ENCODE results near the gene PAQR4. TPM values are rescaled to one million over a fixed set of nuclear protein-coding genes. Genes with fewer than 3 reads are reported as not detected.
A peak's percentile ranks its signal among the peaks of the same experiment; 100 is the strongest.

Gene PAQR4
- total RNA-seq, 1 experiment from 2014 or later = 34.1 TPM

GRCh38 chr16:2966043-2966807, 2.9 kb upstream of the PAQR4 start:
- peak in 1 of 2 experiments; percentile 8 for DNase-seq
- peaks cover 18% of the 10 kb centered on the region for H3K4me1 ChIP-seq
- H3K27ac ChIP-seq = no peak overlapping the region
- H3K27me3 ChIP-seq = no peaks in the 10 kb centered on the region
- H3K36me3 ChIP-seq = peaks cover 6% of the 10 kb centered on the region; the same call in 1 of the 2 replicates
- H3K4me3 ChIP-seq = no peak overlapping the region
- H3K9me3 ChIP-seq (replicated peaks) = no peaks in the 10 kb centered on the region

GRCh38 chr16:2966808-2967191, 2.3 kb upstream of the PAQR4 start:
- no peaks in the 10 kb centered on the region for H3K27me3 ChIP-seq
- peaks cover 18% of the 10 kb centered on the region for H3K4me1 ChIP-seq
- H3K27ac ChIP-seq = no peak overlapping the region

GRCh38 chr16:2967211-2967631, 1.9 kb upstream of the PAQR4 start:
- DNase-seq = no peak
- Histone ChIP-seq H3K27me3 (no peaks in the 10 kb centered on the region), H3K4me1 (peaks cover 16% of the 10 kb centered on the region), H3K4me3 (no peak overlapping the region), H3K9me3 (replicated peaks) (no peaks in the 10 kb centered on the region), H3K27ac (no peak overlapping the region), H3K36me3 (peaks cover 6% of the 10 kb centered on the region)

More at GRCh38 chr16:2966808-2967191, 2.3 kb upstream of the PAQR4 start:
- no peak for DNase-seq
- H3K36me3 ChIP-seq = peaks cover 6% of the 10 kb centered on the region
- no peaks in the 10 kb centered on the region for H3K9me3 ChIP-seq (replicated peaks)
- H3K4me3 ChIP-seq = no peak overlapping the region

- Histone ChIP-seq H3K27ac (no peak overlapping the region), H3K4me1 (peaks cover 11% of the 10 kb centered on the region; the same call in 1 of the 2 replicates), H3K9me3 (replicated peaks) (no peaks in the 10 kb centered on the region), H3K4me3 (no peak overlapping the region), H3K27me3 (no peaks in the 10 kb centered on the region), H3K36me3 (peaks cover 9% of the 10 kb centered on the region)
- DNase-seq = no peak
These were observed 1.4 kb upstream of the PAQR4 start for GRCh38 chr16:2967721-2968161.

GRCh38 chr16:2968368-2968737, 795 bp upstream of the PAQR4 start:
- H3K27me3 ChIP-seq = no peaks in the 10 kb centered on the region
- no peak overlapping the region for H3K27ac ChIP-seq
- H3K9me3 ChIP-seq (replicated peaks) = no peaks in the 10 kb centered on the region
- peaks cover 12% of the 10 kb centered on the region for H3K36me3 ChIP-seq
- DNase-seq = no peak
- H3K4me3 ChIP-seq = no peak overlapping the region; the same call in 1 of the 2 replicates
- peaks cover 9% of the 10 kb centered on the region; the same call in 1 of the 2 replicates for H3K4me1 ChIP-seq

- DNase-seq = peak; percentile 82 to 84
- Histone ChIP-seq H3K27ac (peak overlapping the region; percentile 66), H3K4me1 (peaks cover 9% of the 10 kb centered on the region; the same call in 1 of the 2 replicates), H3K27me3 (no peaks in the 10 kb centered on the region), H3K4me3 (peak overlapping the region; percentile 71), H3K36me3 (peaks cover 16% of the 10 kb centered on the region), H3K9me3 (replicated peaks) (no peaks in the 10 kb centered on the region)
These were observed 685 bp downstream of the PAQR4 start for GRCh38 chr16:2969545-2970521.

- H3K36me3 ChIP-seq = peaks cover 22% of the 10 kb centered on the region
- H3K4me3 ChIP-seq = peak overlapping the region; percentile 71
- H3K9me3 ChIP-seq (replicated peaks) = no peaks in the 10 kb centered on the region
- DNase-seq = no peak
- peak overlapping the region; percentile 66 for H3K27ac ChIP-seq
- H3K4me1 ChIP-seq = peaks cover 6% of the 10 kb centered on the region; the same call in 1 of the 2 replicates
- no peaks in the 10 kb centered on the region for H3K27me3 ChIP-seq
These were observed 1.4 kb downstream of the PAQR4 start for GRCh38 chr16:2970563-2970962.

GRCh38 chr16:2971134-2971984, 2.2 kb downstream of the PAQR4 start:
- no peaks in the 10 kb centered on the region for H3K27me3 ChIP-seq
- peaks cover 26% of the 10 kb centered on the region for H3K36me3 ChIP-seq
- DNase-seq = no peak
- no peak overlapping the region; the same call in 1 of the 2 replicates for H3K4me3 ChIP-seq
- no peak overlapping the region for H3K27ac ChIP-seq
- H3K4me1 ChIP-seq = peaks cover 6% of the 10 kb centered on the region; the same call in 1 of the 2 replicates
- H3K9me3 ChIP-seq (replicated peaks) = no peaks in the 10 kb centered on the region

GRCh38 chr16:2971985-2972784, 3.0 kb downstream of the PAQR4 start:
- no peak for DNase-seq
- peaks cover 6% of the 10 kb centered on the region; the same call in 1 of the 2 replicates for H3K4me1 ChIP-seq
- no peaks in the 10 kb centered on the region for H3K9me3 ChIP-seq (replicated peaks)
- H3K36me3 ChIP-seq = peaks cover 32% of the 10 kb centered on the region
- no peaks in the 10 kb centered on the region for H3K27me3 ChIP-seq
- H3K27ac ChIP-seq = no peak overlapping the region
- no peak overlapping the region for H3K4me3 ChIP-seq

- no peaks in the 10 kb centered on the region for H3K27me3 ChIP-seq
- H3K36me3 ChIP-seq = peaks cover 28% of the 10 kb centered on the region
- no peak for DNase-seq
- no peak overlapping the region for H3K4me3 ChIP-seq
- no peaks in the 10 kb centered on the region for H3K9me3 ChIP-seq (replicated peaks)
- H3K27ac ChIP-seq = no peak overlapping the region
- peaks cover 6% of the 10 kb centered on the region; the same call in 1 of the 2 replicates for H3K4me1 ChIP-seq
These were observed 3.9 kb downstream of the PAQR4 start for GRCh38 chr16:2973093-2973492.

GRCh38 chr16:2973605-2974318, 4.6 kb downstream of the PAQR4 start:
- H3K9me3 ChIP-seq (replicated peaks) = no peaks in the 10 kb centered on the region
- H3K4me1 ChIP-seq = peaks cover 6% of the 10 kb centered on the region; the same call in 1 of the 2 replicates
- H3K27me3 ChIP-seq = no peaks in the 10 kb centered on the region
- peaks cover 30% of the 10 kb centered on the region for H3K36me3 ChIP-seq
- no peak overlapping the region for H3K27ac ChIP-seq
- no peak overlapping the region for H3K4me3 ChIP-seq
- no peak for DNase-seq

GRCh38 chr16:2974319-2975056, 5.3 kb downstream of the PAQR4 start:
- Histone ChIP-seq H3K9me3 (replicated peaks) (no peaks in the 10 kb centered on the region), H3K36me3 (peaks cover 30% of the 10 kb centered on the region), H3K4me1 (peaks cover 6% of the 10 kb centered on the region; the same call in 1 of the 2 replicates), H3K4me3 (no peak overlapping the region), H3K27me3 (no peaks in the 10 kb centered on the region), H3K27ac (no peak overlapping the region)
- no peak for DNase-seq

All from SJCRH30 (cell line).